GM21526 (cell line): ENCODE data around the gene FAM222B.
"Not testable (repeated sequence)": the region's sequence is repeated elsewhere in the genome, so short reads cannot be mapped to it uniquely, and the experiment has no call there.

ENCODE experiments used
- ATAC-seq: cut with Tn5 transposase; IDR thresholded peaks from one replicate; pipeline ENCODE4 v1.9.1; 2021; ENCODE audit warnings: moderate library complexity; ENCODE audit not compliant: unreplicated experiment, low FRiP score

Gene FAM222B

DNA sequence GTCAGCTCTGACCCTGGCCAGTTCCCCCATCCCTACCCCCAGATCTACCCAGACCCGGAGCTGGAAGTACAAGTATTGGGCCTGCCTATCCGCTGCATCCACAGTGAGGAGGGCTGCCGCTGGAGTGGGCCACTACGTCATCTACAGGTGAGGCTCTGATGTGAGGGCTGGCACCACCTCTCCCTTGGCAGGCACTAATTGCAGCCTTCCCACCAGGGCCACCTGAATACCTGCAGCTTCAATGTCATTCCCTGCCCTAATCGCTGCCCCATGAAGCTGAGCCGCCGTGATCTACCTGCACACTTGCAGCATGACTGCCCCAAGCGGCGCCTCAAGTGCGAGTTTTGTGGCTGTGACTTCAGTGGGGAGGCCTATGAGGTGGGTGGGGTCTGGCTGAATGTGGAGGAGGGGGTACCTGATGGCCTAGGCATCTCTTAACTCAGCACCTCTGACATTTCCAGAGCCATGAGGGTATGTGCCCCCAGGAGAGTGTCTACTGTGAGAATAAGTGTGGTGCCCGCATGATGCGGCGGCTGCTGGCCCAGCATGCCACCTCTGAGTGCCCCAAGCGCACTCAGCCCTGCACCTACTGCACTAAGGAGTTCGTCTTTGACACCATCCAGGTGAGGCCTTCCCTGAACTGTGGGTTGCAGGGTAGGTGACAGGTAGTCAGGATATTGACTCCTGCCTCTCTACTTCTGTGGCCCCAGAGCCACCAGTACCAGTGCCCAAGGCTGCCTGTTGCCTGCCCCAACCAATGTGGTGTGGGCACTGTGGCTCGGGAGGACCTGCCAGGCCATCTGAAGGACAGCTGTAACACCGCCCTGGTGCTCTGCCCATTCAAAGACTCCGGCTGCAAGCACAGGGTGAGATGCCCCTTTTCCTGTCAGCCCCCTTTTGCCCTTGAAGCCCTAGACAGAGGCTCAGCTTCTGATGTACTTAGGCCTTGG lies 94.5 kb downstream of the FAM222B start:
- ATAC-seq: no peak

DNA sequence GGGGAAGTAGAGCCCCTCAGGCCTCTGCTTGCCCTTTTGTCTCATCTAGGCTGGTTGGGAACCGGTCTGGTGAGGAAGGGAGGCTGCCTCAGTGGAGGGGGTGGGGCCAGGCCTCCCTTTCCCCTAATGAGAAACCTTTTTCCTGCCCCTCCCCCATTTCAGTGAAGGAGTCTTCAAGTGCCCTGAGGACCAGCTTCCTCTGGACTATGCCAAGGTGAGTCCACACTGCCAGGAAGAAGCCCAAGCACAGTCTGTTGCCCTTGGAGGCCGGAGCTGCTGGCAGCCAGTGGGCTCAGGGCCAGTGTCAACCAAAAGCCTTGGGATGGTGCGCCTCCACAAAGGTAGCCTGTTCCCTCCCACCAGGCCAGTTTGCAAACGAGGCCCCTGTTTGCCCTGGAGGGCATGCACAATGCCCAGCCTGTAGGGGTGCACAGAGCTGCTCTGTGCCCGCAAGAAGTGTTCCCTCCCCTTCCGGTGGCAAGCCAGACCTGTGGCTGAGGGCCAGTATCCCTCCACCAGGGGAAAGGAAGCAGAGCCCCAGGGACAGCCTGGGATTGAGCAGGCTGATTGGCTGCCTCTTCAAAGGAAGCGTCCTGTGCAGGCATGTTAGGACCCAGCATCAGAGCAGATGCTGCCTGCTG lies 95.4 kb downstream of the FAM222B start:
- ATAC-seq: no peak

GRCh38 chr17:28746611-28747050 lies 96.0 kb downstream of the FAM222B start:
- no peak for ATAC-seq

DNA sequence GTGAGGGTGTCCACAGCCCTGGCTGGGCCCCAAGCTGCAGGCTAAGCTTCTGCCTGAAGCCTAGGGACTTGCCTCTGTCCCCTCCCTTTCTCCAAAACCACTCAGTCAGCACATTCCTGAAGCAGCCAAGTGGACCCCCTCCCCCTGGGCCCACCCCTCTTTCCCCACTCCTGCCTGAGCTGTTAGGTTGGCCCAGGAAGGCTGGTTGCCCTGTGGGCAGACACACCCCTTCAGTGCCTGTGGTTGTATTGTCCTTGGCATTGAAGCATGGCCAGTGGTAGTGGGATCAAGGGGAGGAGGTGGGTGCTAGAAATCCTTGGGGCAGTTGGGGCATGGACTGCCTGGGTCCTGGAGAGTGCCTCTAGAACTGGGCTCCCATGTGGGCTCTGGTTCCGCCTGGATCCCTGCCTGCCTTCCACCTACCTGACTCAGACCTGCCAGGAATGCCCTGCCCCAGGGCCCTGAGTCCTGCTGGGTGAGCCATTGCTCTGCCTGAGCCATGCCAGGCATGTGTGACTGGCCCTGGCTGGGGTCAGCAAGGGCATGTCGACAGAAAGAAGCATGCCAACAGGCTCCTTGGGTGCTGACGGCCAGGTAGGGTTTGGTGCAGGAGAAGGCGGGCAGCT lies 96.7 kb downstream of the FAM222B start:
- ATAC-seq: no peak

GRCh38 chr17:28744972-28745785 lies 97.4 kb downstream of the FAM222B start:
- ATAC-seq: no peak

DNA sequence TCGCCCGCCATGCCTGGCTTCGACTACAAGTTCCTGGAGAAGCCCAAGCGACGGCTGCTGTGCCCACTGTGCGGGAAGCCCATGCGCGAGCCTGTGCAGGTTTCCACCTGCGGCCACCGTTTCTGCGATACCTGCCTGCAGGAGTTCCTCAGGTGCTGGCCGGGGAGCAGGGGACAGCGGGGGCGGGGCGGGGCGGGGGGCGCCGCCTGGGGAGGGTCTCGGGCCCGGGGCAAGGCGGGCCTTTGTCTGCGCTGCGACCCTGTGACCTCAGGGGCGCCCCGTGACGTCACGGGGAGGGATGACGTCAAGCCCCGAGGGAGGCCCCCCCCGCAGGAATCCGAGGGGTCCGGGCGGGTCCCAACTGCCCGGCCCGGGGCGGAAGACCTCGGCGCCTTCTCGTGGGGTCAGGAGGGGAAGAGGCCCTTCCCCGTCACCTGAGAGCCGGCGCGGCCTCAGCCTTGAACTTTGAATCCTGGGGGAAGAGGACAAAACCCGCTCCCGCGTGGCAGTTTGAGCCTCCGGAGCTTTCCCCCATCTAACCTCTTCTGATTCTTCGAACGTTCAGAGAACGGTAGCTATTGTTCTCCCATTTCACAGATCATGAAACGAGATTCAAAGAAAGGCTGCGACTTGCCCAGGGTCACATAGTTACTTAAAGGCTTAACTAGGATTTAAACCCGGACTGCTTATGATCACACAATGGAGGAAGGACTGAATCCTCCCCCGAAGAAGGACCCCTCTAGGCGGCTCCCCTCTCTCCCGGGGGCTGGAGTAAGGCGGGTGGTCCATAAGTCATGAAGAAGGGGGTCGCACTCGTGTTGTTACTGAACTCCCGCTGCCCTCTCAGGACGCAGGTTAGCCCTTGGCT lies 98.3 kb downstream of the FAM222B start:
- ATAC-seq: peak; percentile 14

- ATAC-seq: peak; percentile 42
Observed at GRCh38 chr17:28743243-28744103, 99.1 kb downstream of the FAM222B start, which contains the start of gene TRAF4. TRAF4 (plus strand) TSS chr17:28744011; CDS start chr17:28744113, 102 bp downstream.

GRCh38 chr17:28741358-28742349 lies 100.9 kb downstream of the FAM222B start:
- ATAC-seq: no peak

DNA sequence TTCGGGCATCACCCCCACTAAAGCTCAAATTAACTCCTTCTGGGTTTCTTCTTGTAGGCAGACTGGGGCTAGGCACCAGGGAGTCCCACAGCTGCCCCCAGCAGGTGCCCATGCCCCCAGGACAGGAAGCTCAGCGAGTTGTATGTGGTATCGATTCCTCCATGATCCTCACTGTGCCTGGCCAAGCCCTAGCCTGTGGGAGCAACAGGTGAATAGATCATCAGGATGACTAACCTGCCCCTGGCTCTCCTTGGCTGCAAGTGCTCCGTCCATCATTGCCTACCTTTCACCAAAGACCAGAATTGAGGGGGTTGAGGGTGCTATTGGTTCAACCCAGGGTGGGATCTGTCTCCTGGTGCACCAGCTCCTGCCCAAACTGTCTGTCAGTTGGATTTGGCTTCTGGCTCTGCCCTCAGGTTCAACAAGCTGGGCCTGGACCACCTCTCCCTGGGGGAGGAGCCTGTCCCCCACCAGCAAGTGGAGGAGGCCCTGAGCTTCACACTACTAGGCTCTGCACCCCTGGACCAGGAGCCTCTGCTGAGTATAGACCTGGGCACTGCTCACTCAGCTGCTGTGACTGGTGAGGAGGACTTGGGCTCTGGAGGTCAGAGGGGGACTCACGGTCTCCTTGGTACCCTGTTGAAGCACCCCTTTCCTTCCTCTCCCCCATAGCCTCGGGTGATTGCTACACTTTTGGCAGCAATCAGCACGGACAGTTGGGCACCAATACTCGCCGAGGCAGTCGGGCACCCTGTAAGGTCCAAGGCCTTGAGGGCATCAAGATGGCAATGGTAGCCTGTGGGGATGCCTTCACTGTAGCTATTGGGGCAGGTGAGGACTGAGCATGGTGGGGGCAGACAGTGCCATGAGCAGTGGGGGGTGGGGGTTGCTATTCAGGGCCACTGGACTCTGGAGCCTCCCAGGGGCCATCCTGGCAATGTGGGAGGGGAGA lies 101.9 kb downstream of the FAM222B start:
- no peak for ATAC-seq

DNA sequence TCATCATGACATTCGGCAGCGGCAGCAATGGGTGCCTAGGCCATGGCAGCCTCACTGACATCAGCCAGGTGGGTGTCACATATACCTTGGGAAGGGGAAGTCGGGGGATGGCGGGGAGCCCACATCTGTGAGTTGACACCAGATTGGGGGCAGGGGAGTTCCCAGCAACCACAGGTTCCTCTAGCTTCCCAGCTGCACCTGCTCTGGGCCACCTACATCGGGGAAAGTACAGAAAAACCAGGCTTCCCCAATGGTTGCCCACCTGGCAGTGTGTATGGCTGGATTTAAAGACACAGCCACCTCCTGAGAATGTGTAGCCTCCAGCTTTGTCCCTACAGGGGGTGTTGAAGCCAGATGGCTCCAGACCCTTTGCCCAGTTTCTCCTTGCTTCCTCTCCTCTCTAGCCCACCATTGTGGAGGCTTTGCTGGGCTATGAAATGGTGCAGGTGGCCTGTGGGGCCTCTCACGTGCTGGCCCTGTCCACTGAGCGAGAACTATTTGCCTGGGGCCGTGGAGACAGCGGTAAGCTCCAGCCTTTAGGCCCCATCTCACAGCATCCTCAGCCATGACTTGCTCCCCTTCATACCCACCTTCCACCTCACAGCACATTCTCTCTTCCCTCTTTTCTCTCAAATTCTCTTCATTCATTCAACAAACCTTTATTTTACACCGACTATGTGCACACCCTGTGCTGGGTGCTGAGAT lies 103.8 kb downstream of the FAM222B start:
- no peak for ATAC-seq

- ATAC-seq: peak; percentile 39
Observed at GRCh38 chr17:28737770-28738679, 104.6 kb downstream of the FAM222B start.

DNA sequence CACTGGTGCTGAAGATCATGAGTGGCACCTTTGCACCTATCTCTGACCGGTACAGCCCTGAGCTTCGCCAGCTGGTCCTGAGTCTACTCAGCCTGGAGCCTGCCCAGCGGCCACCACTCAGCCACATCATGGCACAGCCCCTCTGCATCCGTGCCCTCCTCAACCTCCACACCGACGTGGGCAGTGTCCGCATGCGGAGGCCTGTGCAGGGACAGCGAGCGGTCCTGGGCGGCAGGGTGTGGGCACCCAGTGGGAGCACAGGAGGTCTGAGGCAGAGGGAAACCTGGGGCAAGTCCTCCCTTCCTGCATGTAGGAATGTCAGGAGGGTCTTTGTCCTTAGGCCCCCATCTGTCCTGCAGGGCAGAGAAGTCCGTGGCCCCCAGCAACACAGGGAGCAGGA lies 105.3 kb downstream of the FAM222B start:
- no peak for ATAC-seq

- not testable (repeated sequence) for ATAC-seq
Observed at GRCh38 chr17:28735913-28736769, 106.4 kb downstream of the FAM222B start.
